SK-N-SH treated with all-trans-retinoic acid at 6 μM for 48 hours (cell line): Measurements from ENCODE around the gene CD40.

Experiments
- ATAC-seq: fragments of 200-7000 bp; cut with Tn5 transposase; 3 replicates; pipeline ENCODE4 v1.9.1; 2020; ENCODE audit warnings: mild to moderate bottlenecking, moderate library complexity
- ARNTL ChIP-seq: fragments of 450-650 bp; formaldehyde crosslinking; IDR thresholded peaks from 2 replicates; pipeline ENCODE4 v1.5.0; 2020; ENCODE audit warnings: low read depth, mild to moderate bottlenecking, moderate library complexity, borderline replicate concordance
- BACH2 ChIP-seq: fragments of 250-450 bp; sonication (Bioruptor Pico); IDR thresholded peaks from 2 replicates; pipeline ENCODE4 v1.9.0; 2021; ENCODE audit warnings: mild to moderate bottlenecking, borderline replicate concordance
- CSDC2 ChIP-seq: fragments of 250-450 bp; sonication (Bioruptor Pico); IDR thresholded peaks from 2 replicates; pipeline ENCODE4 v1.5.0; 2020; ENCODE audit warnings: mild to moderate bottlenecking, moderate library complexity
- CSRNP3 ChIP-seq: fragments of 250-450 bp; sonication (Bioruptor Pico); IDR thresholded peaks from 2 replicates; pipeline ENCODE4 v1.5.1; 2021; ENCODE audit warnings: mild to moderate bottlenecking, moderate library complexity
- GLIS3 ChIP-seq: fragments of 250-450 bp; sonication (Bioruptor Pico); IDR thresholded peaks from 2 replicates; pipeline ENCODE4 v1.5.0; 2020; ENCODE audit warnings: mild to moderate bottlenecking, moderate library complexity
- ISL1 ChIP-seq: fragments of 250-450 bp; sonication (Bioruptor Pico); IDR thresholded peaks from 2 replicates; pipeline ENCODE4 v2.1.2; 2022; ENCODE audit warnings: mild to moderate bottlenecking, moderate library complexity
- OSR1 ChIP-seq: fragments of 250-450 bp; sonication (Bioruptor Pico); IDR thresholded peaks from 2 replicates; pipeline ENCODE4 v1.8.0; 2022; ENCODE audit warnings: moderate library complexity, mild to moderate bottlenecking, inconsistent platforms
- POU6F1 ChIP-seq: fragments of 250-450 bp; sonication (Bioruptor Pico); IDR thresholded peaks from 2 replicates; pipeline ENCODE4 v1.8.0; 2021; ENCODE audit warnings: low read depth, mild to moderate bottlenecking, moderate library complexity, borderline replicate concordance
- PPARA ChIP-seq: fragments of 250-450 bp; sonication (Bioruptor Pico); IDR thresholded peaks from 2 replicates; pipeline ENCODE4 v1.5.0; 2020; ENCODE audit warnings: mild to moderate bottlenecking, borderline replicate concordance
- RARB ChIP-seq: fragments of 250-450 bp; sonication (Bioruptor Pico); IDR thresholded peaks from 2 replicates; pipeline ENCODE4 v1.8.0; 2021; ENCODE audit warnings: mild to moderate bottlenecking, moderate library complexity
- SNAI2 ChIP-seq: fragments of 250-450 bp; sonication (Bioruptor Pico); IDR thresholded peaks from 2 replicates; pipeline ENCODE4 v1.5.0; 2020; ENCODE audit warnings: mild to moderate bottlenecking, moderate library complexity
- TCF4 ChIP-seq: fragments of 250-450 bp; sonication (Bioruptor Pico); IDR thresholded peaks from 2 replicates; pipeline ENCODE4 v1.8.0; 2021; ENCODE audit warnings: mild to moderate bottlenecking, moderate library complexity, borderline replicate concordance
- TOX ChIP-seq: fragments of 250-450 bp; sonication (Bioruptor Pico); IDR thresholded peaks from 2 replicates; pipeline ENCODE4 v1.8.0; 2021; ENCODE audit warnings: mild to moderate bottlenecking, moderate library complexity, borderline replicate concordance
- TSHZ2 ChIP-seq: fragments of 250-450 bp; sonication (Bioruptor Pico); IDR thresholded peaks from 2 replicates; pipeline ENCODE4 v1.5.0; 2020; ENCODE audit warnings: mild to moderate bottlenecking, moderate library complexity
- ZC3H10 ChIP-seq: fragments of 250-450 bp; sonication (Bioruptor Pico); IDR thresholded peaks from 2 replicates; pipeline ENCODE4 v1.5.1; 2021; ENCODE audit warnings: mild to moderate bottlenecking, moderate library complexity
- ZFP30 ChIP-seq: fragments of 450-650 bp; formaldehyde crosslinking; IDR thresholded peaks from 2 replicates; pipeline ENCODE4 v1.5.0; 2022; ENCODE audit warnings: mild to moderate bottlenecking, moderate library complexity
- ZNF565 ChIP-seq: fragments of 450-650 bp; formaldehyde crosslinking; conservative IDR thresholded peaks from 2 replicates; pipeline ENCODE4 v1.5.0; 2020; ENCODE audit warnings: low read depth, mild to moderate bottlenecking, moderate library complexity
- ZNF70 ChIP-seq: fragments of 450-650 bp; formaldehyde crosslinking; IDR thresholded peaks from 2 replicates; pipeline ENCODE4 v1.5.0; 2020; ENCODE audit warnings: mild to moderate bottlenecking, moderate library complexity
- ZNF8 ChIP-seq: fragments of 450-650 bp; formaldehyde crosslinking; IDR thresholded peaks from 2 replicates; pipeline ENCODE4 v1.5.0; 2020; ENCODE audit warnings: mild to moderate bottlenecking, moderate library complexity

Gene CD40

GRCh38 chr20:46119028-46119546 lies 973 bp downstream of the CD40 start:
- TF ChIP-seq OSR1 (CRISPR knock-in tag) (no peak), SNAI2 (no peak), CSRNP3 (CRISPR knock-in tag) (no peak), ZFP30 (CRISPR knock-in tag) (no peak), BACH2 (CRISPR knock-in tag) (no peak), ZC3H10 (CRISPR knock-in tag) (no peak), RARB (CRISPR knock-in tag) (no peak), ARNTL (CRISPR knock-in tag) (no peak), ZNF8 (CRISPR knock-in tag) (no peak), TCF4 (CRISPR knock-in tag) (no peak), ISL1 (CRISPR knock-in tag) (no peak), GLIS3 (CRISPR knock-in tag) (no peak), POU6F1 (CRISPR knock-in tag) (no peak)
- TF ChIP-seq, all 23 proteins: peak for 0
- no peak for ATAC-seq

GRCh38 chr20:46119547-46119946 lies 1.4 kb downstream of the CD40 start:
- TF ChIP-seq ZNF565 (CRISPR knock-in tag) (no peak), TSHZ2 (CRISPR knock-in tag) (no peak)
- no peak for ATAC-seq

GRCh38 chr20:46120136-46120535 lies 2.0 kb downstream of the CD40 start:
- ATAC-seq: no peak
- TF ChIP-seq ZC3H10 (CRISPR knock-in tag) (no peak), PPARA (CRISPR knock-in tag) (no peak), ARNTL (CRISPR knock-in tag) (no peak), BACH2 (CRISPR knock-in tag) (no peak), ZNF70 (no peak), CSDC2 (CRISPR knock-in tag) (no peak), ZFP30 (CRISPR knock-in tag) (no peak), TOX (CRISPR knock-in tag) (no peak), OSR1 (CRISPR knock-in tag) (no peak), SNAI2 (no peak), TSHZ2 (CRISPR knock-in tag) (no peak), RARB (CRISPR knock-in tag) (no peak), ZNF565 (CRISPR knock-in tag) (no peak)
- TF ChIP-seq, all 23 proteins: peak for 0
